RWPE2 (cell line): Measurements from ENCODE around the gene DNMBP.
"Not testable (repeated sequence)": the region's sequence is repeated elsewhere in the genome, so short reads cannot be mapped to it uniquely, and the experiment has no call there.

Experiments
- ATAC-seq: fragments of 200-7000 bp; cut with Tn5 transposase; 3 replicates; pipeline ENCODE4 v1.9.1; 2021; ENCODE audit warnings: low read depth
- DNase-seq: peaks from one replicate; pipeline ENCODE4 v3.0.0-alpha.2; 2020; ENCODE audit warnings: low spot score
- H3K27ac ChIP-seq: fragments of 450-650 bp; 2 replicates; pipeline ENCODE4 v1.5.1; 2017; ENCODE audit warnings: mild to moderate bottlenecking; ENCODE audit not compliant: poor library complexity, severe bottlenecking
- H3K27me3 ChIP-seq: fragments of 250-450 bp; sonication (Bioruptor Pico); 2 replicates; pipeline ENCODE4 v1.5.1; 2021; ENCODE audit warnings: mild to moderate bottlenecking, moderate library complexity; ENCODE audit not compliant: insufficient read depth, poor library complexity, severe bottlenecking
- H3K36me3 ChIP-seq: fragments of 250-450 bp; sonication (Bioruptor Pico); 2 replicates; pipeline ENCODE4 v1.5.1; 2020; ENCODE audit warnings: low read depth, mild to moderate bottlenecking, moderate library complexity
- H3K4me1 ChIP-seq: fragments of 250-450 bp; sonication (Bioruptor Pico); 2 replicates; pipeline ENCODE4 v1.5.1; 2021; ENCODE audit warnings: mild to moderate bottlenecking, moderate library complexity; ENCODE audit not compliant: insufficient read depth, poor library complexity, severe bottlenecking
- H3K4me3 ChIP-seq: fragments of 250-450 bp; sonication (Bioruptor Pico); 2 replicates; pipeline ENCODE4 v1.5.1; 2021; ENCODE audit warnings: mild to moderate bottlenecking, moderate library complexity; ENCODE audit not compliant: severe bottlenecking
- H3K9me3 ChIP-seq: fragments of 250-450 bp; sonication (Bioruptor Pico); 2 replicates; pipeline ENCODE4 v1.5.1; 2021; ENCODE audit warnings: mild to moderate bottlenecking, moderate library complexity; ENCODE audit not compliant: severe bottlenecking
- CTCF ChIP-seq: fragments of 450-650 bp; IDR thresholded peaks from one replicate; pipeline ENCODE4 v1.5.1; 2017; ENCODE audit warnings: mild to moderate bottlenecking, moderate library complexity; ENCODE audit not compliant: poor library complexity, severe bottlenecking

The DNMBP gene

GRCh38 chr10:99906470-99906869 is 103.3 kb downstream of the DNMBP start:
- Histone ChIP-seq H3K4me3 (no peak overlapping the region), H3K27me3 (no peaks in the 10 kb centered on the region), H3K27ac (peak overlapping the region; percentile 71), H3K36me3 (peaks cover 81% of the 10 kb centered on the region), H3K4me1 (peaks cover 30% of the 10 kb centered on the region), H3K9me3 (no peaks in the 10 kb centered on the region)
- ATAC-seq, result peak; percentile 87
- TF ChIP-seq CTCF, result peak; percentile 80
- peak; percentile 91 for DNase-seq

DNA sequence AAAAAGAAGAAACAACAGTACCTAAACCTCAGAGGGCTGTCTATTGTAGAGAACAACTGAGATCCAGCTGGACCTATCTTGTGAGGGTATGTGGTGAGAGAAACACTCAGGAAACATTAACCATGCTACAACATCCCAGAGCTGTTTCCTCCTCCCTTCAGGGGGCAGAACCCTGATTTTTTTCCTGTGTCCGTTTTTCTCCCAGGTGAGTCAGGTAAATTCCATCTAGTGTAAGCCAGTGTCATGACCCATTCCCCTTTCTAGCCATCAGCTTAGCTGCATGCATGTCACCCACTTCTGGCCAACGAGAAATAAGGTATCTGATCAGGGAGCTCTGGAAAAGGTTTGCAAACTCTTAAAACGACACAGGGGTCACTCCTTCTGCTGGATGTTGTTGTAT is 103.8 kb downstream of the DNMBP start:
- peaks cover 86% of the 10 kb centered on the region for H3K36me3 ChIP-seq
- DNase-seq (no peak), ATAC-seq (peak; percentile 38)
- H3K4me3 ChIP-seq, result no peak overlapping the region
- H3K9me3 ChIP-seq, result no peaks in the 10 kb centered on the region
- peak overlapping the region; percentile 71 for H3K27ac ChIP-seq
- peaks cover 30% of the 10 kb centered on the region for H3K4me1 ChIP-seq
- no peak for TF ChIP-seq CTCF
- H3K27me3 ChIP-seq, result no peaks in the 10 kb centered on the region

- ATAC-seq (no peak), DNase-seq (no peak)
- no peaks in the 10 kb centered on the region for H3K27me3 ChIP-seq
- H3K9me3 ChIP-seq, result no peaks in the 10 kb centered on the region
- peaks cover 85% of the 10 kb centered on the region for H3K36me3 ChIP-seq
- TF ChIP-seq CTCF, result no peak
- H3K4me3 ChIP-seq, result no peak overlapping the region
- no peak overlapping the region for H3K27ac ChIP-seq
- H3K4me1 ChIP-seq, result no peaks in the 10 kb centered on the region
These were observed 113.9 kb downstream of the DNMBP start for GRCh38 chr10:99895867-99896266.

- H3K27ac ChIP-seq, ATAC-seq: not testable (repeated sequence)
- H3K36me3 ChIP-seq, result peaks cover 85% of the 10 kb centered on the region
These were observed 114.7 kb downstream of the DNMBP start for GRCh38 chr10:99895066-99895465.

DNA sequence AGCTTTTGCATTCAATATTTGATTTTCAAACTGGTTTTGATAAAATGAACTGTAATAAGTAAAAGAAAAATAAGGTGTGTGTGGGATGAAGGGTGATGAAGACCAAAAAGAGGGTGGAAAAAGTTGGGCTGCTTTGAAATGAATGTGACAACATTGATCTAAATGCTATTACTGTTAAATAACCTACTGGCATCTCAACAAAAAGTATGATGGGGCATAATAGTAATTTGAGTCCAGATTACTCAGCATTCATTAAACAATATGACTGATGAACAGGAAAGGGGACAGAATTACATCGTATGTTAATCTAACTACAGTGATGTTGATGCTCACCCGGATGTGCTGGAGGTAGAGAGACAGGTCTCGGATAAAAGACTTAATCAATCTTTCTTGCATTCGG is 115.1 kb downstream of the DNMBP start:
- no peak for DNase-seq
- Histone ChIP-seq H3K27me3 (no peaks in the 10 kb centered on the region), H3K27ac (no peak overlapping the region), H3K9me3 (no peaks in the 10 kb centered on the region), H3K4me1 (no peaks in the 10 kb centered on the region), H3K36me3 (peaks cover 85% of the 10 kb centered on the region), H3K4me3 (no peak overlapping the region)
- no peak for ATAC-seq
- TF ChIP-seq CTCF, result no peak

More at GRCh38 chr10:99895066-99895465, 114.7 kb downstream of the DNMBP start:
- not testable (repeated sequence) for DNase-seq, H3K4me1 ChIP-seq, H3K9me3 ChIP-seq, H3K27me3 ChIP-seq, H3K4me3 ChIP-seq
